Right forelimb (tissue), 1 donor: ENCODE measurements around the gene UBE2I.

Source experiments
- DNase-seq: peaks from one replicate; pipeline ENCODE4 v3.0.0-alpha.2; 2018

Gene UBE2I

DNA sequence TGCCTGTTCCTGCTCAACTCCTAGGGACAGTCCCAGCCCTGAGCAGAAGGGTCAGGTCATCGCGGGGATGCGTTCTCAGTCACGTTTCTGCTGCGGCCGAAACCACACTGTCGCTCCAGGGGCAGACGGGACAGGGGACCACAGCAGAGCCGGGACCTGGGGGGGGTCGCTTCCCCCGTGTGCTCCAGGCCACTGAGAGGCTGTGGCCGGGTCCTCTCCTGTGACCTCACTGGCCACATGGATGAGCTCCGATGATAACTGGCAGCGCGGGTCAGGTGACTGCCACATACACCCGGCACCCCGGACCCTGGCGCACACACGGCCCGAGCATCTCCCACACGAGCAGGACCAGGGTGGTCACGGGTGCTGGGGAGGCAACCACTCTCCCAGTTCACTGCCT lies 55.1 kb downstream of the UBE2I start:
- DNase-seq, result no peak

DNA sequence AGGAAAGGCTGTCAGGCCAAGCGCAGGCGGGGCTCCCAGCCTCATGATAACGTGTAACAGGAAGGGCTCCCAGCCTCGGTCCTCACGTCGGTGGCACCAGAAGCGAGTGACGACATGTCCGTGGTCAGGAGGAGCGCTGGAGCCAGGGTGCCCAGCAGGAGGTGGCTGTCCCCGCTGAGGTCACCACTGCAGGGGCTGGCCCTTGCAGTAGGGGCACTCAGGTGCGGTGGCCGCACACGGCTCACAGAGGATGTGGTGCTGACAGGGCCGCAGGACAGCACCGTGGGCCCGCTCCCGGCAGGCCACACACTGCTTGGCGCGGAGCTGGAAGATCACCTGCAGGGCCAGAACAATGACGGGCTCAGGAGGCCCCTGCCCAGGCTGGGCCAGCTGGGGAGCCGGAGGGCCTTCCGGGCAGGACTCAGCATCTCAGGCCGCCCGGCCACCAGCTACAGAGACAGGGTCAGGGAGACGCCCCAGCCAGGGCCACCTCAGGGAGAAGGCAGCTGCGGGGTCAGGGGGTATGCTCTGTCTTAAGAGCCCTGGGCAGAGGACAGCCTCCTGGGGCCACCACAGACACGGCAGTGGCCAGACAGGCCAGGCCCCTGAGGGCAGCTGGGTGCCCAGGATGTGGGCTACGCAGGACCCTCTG lies 56.8 kb downstream of the UBE2I start:
- no peak for DNase-seq

- no peak for DNase-seq
Measured at GRCh38 chr16:1366712-1367299, 57.4 kb downstream of the UBE2I start.

- DNase-seq, result no peak
Measured at GRCh38 chr16:1367486-1368174, 58.2 kb downstream of the UBE2I start.

DNA sequence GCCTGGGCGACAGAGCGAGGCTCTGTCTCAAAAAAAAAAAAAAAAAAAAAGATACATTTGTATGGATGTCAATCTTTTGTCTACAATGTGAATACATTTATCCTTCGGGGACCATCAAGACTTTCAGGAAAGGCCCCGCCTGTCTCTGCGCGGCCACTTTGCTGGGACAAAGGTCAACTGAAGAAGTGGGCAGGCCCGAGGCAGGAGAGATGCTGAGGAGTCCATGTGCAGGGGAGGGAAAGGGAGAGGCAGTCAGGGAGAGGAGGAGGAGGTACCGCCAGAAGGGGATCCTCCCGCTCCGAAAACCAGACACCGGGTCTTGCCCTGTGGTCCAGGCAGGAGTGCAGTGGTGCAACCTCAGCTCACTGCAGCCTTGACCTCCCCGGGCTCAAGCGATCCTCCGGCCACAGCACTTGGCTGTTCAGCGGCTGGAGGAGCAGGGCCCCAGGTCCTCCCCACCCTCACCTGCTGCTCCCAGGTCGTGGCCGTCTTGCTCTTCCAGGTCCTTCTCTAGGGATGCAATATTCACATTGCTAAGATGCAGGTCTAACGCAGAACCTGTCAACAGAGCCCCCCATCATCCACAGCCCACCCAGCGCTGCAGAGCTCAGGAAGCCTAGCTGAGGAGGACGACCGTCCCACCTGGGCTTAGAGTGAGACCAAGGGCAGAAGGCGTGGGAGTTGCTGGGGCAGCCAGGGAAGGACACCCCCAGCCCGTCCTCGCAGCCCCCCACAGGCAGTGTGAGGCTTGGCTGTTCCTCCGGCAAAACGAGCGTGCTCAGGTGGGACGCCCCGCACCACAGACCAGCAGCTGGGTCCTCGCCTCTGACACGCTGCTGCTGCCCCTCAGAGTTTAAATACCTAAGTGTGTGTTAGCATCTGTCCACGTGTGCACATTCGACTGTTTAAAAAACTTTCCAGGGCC lies 61.9 kb downstream of the UBE2I start:
- DNase-seq, result no peak

DNA sequence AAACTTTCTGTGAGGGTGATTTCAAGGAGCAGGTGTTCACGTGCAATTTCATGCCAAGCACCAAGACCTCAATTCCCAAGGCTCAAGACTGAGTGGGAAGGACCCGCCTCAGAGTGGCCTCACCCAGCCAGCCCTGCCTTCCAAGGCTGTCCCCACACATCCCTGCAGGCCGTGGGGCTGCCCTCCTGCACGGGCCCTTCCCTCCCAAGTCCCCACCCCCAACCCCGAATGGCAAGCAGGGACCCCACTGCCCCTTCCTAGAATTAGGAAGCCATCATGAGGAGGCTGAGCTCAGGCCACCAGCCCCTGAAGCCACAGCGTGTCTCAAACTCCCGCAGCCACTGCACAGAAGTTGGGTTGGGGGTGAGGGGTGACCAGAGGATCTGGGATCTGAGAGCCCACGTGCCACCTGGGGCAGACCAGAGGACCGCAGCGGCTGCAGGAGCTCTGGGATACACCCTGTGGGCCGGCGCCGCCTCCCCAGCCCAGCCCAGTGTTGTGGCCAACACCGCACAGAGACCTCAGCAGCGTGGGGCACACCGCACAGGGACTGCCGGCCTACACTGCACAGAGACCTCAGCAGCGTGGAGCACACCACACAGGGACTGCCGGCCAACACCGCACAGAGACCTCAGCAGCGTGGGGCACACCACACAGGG lies 63.0 kb downstream of the UBE2I start:
- no peak for DNase-seq

DNA sequence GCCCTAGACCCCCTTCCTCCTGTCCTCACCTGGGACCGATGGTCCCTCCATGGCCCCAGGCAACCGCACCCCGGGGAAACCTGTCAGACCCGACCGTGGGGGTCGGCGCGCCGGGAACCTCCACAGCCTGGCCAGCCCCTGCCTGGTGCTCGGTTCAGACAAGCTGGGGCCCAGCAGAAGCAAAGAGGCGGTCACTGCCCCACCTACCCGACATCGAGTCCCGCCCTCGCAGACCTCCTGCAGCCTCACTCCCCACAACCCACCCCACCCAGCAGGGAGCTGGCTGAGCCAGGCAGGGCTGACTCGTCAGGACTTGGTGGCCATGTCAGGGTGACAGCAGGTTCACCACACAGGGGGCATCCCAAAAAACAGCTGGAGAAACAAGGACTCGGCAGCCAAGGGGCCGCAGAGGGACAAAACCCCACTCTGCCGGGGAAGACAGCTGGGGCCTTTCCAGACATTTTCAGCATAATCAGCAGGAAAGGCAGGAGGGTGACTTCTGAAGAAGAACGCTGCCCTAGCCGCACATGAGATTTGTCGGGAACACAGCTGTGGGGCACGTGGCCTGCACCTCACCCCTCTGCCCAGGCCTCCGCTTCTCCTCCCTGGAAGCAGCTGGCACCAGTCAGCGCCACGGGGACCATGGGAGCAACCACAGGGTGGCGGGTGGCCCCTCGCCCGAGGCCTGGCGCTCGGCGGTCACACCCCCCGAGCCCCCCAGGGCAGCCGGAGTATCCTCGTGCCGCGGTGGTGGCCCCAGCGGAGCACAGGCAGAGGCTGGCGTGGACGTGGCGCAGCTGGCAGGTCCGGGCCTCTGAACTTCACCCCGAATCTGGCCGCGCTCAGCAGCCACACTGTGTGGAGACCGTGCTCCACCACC lies 65.2 kb downstream of the UBE2I start:
- no peak for DNase-seq

GRCh38 chr16:1375298-1375640 lies 65.8 kb downstream of the UBE2I start:
- DNase-seq, result no peak

DNA sequence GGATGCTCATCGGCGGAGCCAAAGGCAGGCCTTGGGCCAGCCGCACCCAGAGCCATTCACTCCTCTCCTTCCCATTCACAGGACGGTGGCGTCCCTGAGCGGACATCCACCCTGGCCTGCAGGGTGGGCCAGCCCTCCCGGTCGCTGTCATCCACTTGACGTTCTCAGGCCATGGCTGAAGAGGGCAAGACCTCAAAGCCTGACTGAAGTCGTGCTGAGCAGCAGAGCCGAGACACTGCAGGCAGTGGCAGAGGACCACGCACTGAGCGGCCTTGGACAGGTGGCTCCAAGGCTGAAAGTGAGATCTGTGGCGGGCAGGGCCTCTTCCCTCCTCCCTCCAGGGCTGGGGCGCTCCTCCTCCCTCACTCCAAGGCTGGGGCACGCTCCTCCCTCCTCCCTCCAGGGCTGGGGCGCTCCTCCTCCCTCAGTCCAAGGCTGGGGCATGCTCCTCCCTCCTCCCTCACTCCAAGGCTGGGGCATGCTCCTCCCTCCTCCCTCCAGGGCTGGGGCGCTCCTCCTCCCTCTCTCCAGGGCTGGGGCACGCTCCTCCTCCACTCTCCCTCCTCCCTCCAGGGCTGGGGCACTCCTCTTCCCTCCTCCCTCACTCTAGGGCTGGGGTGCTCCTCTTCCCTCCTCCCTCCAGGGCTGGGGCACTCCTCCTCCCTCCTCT lies 66.4 kb downstream of the UBE2I start:
- DNase-seq, result no peak
